Transverse colon (tissue), 4 donors: ENCODE data around the gene TRPV3. TPM values are rescaled to one million over a fixed set of nuclear protein-coding genes. Genes with fewer than 3 reads are reported as not detected.

Experiments
- DNase-seq: peaks from one replicate; pipeline ENCODE4 v3.0.0-alpha.2; 2019
- H3K27ac ChIP-seq, 4 donors: fragments of 200-600 bp; sonication (generic); 2 replicates each; pipeline ENCODE4 v1.5.1; 2016 to 2018; ENCODE audit warnings: inconsistent platforms in 4 of 4
- H3K27me3 ChIP-seq: fragments of 200-600 bp; sonication (generic); 2 replicates; pipeline ENCODE4 v1.5.1; 2017; ENCODE audit warnings: inconsistent platforms
- H3K36me3 ChIP-seq, 4 donors: fragments of 200-600 bp; sonication (generic); 2 replicates each; pipeline ENCODE4 v1.5.1; 2017 to 2019; ENCODE audit warnings: inconsistent platforms in 4 of 4
- H3K4me1 ChIP-seq, 4 donors: fragments of 200-600 bp; sonication (generic); 2 replicates each; pipeline ENCODE4 v1.5.1; 2017 to 2020; ENCODE audit warnings: inconsistent platforms in 4 of 4
- H3K4me3 ChIP-seq, 4 donors: fragments of 200-600 bp; sonication (generic); 1 replicate in 1 of 4; 2 replicates in 3 of 4; pipeline versions ENCODE4 v1.5.1 to v1.6.1; 2017 to 2019; ENCODE audit warnings: inconsistent platforms in 4 of 4
- H3K9me3 ChIP-seq, 2 donors: fragments of 200-600 bp; sonication (generic); 2 replicates each; pipeline ENCODE4 v1.5.1; 2017 to 2019; ENCODE audit warnings: inconsistent platforms in 2 of 2
- CTCF ChIP-seq, 5 experiments: fragments of 200-600 bp in 3 of 5; fragments of 450-650 bp in 2 of 5; sonication (generic) in 3 of 5; IDR thresholded peaks; 1 replicate in 2 of 5; 2 replicates in 3 of 5; pipeline ENCODE4 v1.5.1; 2016 to 2017; ENCODE audit warnings: antibody characterized with exemption in 5 of 5, inconsistent platforms in 3 of 5, mild to moderate bottlenecking in 2 of 5, moderate library complexity in 1 of 5
- EP300 ChIP-seq: sonication (generic); formaldehyde crosslinking; IDR thresholded peaks from one replicate; pipeline ENCODE4 v1.6.1; 2017; ENCODE audit warnings: antibody characterized with exemption, low read depth
- POLR2A ChIP-seq: fragments of 450-650 bp; IDR thresholded peaks from one replicate; pipeline ENCODE4 v1.6.1; 2016; ENCODE audit warnings: antibody characterized with exemption, mild to moderate bottlenecking, moderate library complexity
- POLR2AphosphoS5 ChIP-seq, 3 donors: sonication (generic); formaldehyde crosslinking; IDR thresholded peaks; one replicate each; pipeline ENCODE4 v1.6.1; 2016; ENCODE audit warnings: antibody characterized with exemption in 3 of 3
- WGBS, 2 donors: methylation state at CpG; one replicate each; pipeline ENCODE4 v1.1.5; 2018; ENCODE audit warnings: low coverage in 1 of 2; 5-methylcytosine and 5-hydroxymethylcytosine counted together
- in situ Hi-C, 4 donors: fragments of 200-750 bp; cut with MboI; loops; one replicate each; pipeline versions ENCODE4 v1.15.0 to v1.15.1; 2017; ENCODE audit warnings: low sequenced_read_pairs in 3 of 4, low pct_ligation_motif_present in 1 of 4, low pct_unique_long_range_greater_than_20kb in 1 of 4
- intact Hi-C: fragments of 100-400 bp; cut with DNase I; formaldehyde crosslinking; loops from one replicate; pipeline ENCODE4 v1.15.1; 2023; ENCODE audit warnings: low total_unique reads
- total RNA-seq, 4 donors: library from RNA; depleted of rRNA; stranded (reverse); fragments of >200 nt; gene quantifications; one replicate each; pipeline ENCODE4 v1.1.0, GENCODE V29; 2016

The TRPV3 gene
- total RNA-seq, 4 donors from 2014 or later, result 0.20 to 7.1 (median 3.7) TPM

GRCh38 chr17:3558603-3559269, 1.1 kb upstream of the TRPV3 start:
- H3K36me3 ChIP-seq, result no peaks in the 10 kb centered on the region
- peak; percentile 20 for TF ChIP-seq POLR2A
- TF ChIP-seq CTCF (IDR thresholded peaks at IDR 0.05), result no peak
- TF ChIP-seq POLR2AphosphoS5 (IDR thresholded peaks at IDR 0.05), result peak in 2 of 3 donors; percentile 72 to 83
- no peak for TF ChIP-seq EP300
- no peak overlapping the region for H3K4me3 ChIP-seq
- H3K9me3 ChIP-seq, result no peaks in the 10 kb centered on the region
- H3K4me1 ChIP-seq, result peaks cover 0 to 20% (median 2%) of the 10 kb centered on the region in 4 donors
- peaks cover 3% of the 10 kb centered on the region for H3K27me3 ChIP-seq
- 44% methylated on average over 23 of the region's 25 CpGs; no CpG with 5 or more reads in 1 of the 2 donors for WGBS, 2 donors
- DNase-seq, result peak; percentile 85
- H3K27ac ChIP-seq, result peak overlapping the region; percentile 8 to 70 (median 59)
- intact Hi-C loops, result no loop called here
- in situ Hi-C loops, result no loop called here

DNA sequence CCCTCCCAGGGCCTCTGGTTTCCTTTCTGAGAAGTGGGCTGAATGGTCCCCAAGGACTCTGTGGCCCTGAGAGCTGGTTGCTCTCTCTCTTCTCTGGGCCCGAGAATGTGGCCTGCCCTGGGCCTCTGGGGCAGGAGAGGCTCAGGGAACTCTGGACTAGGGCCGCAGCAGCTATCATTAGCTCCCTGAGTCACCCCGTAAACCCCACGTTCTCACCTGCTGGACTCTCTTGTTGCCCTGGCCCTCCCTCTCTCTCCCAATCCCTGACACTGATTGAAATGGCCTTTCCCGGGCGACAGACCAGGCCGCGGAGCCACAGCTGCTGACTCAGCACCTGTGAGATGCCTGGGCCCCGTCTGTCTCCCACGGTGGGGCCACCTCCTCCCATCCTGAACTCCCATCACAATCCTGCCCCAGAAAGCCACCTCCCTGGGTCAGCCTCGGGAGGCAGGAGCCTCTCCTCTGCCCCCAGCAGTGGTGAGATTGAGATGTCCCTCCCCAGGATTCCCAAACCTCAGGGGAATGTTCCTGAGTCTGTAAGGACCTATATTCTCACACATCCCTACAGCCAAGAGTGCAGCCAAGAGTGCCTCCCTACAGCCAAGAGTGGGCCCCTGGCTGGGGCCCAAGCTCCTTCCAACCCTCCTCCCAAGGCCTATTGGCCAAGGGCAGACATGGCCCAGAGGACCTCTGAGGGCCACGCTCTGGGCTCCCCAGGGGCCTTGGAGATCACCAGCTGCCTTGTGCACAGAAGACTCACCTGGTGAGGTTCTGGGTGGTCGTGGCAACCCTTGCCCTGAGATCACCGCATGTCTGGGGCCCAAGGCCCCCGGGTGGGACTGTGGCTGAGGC, 470 bp downstream of the TRPV3 start:
- Histone ChIP-seq H3K27ac (peak overlapping the region in 2 of 4 donors; percentile 61 to 70), H3K9me3 (no peaks in the 10 kb centered on the region), H3K4me3 (no peak overlapping the region), H3K27me3 (peaks cover 3% of the 10 kb centered on the region), H3K4me1 (peaks cover 0 to 20% (median 2%) of the 10 kb centered on the region in 4 donors), H3K36me3 (no peaks in the 10 kb centered on the region)
- in situ Hi-C loops (no loop called here), intact Hi-C loops (no loop called here)
- WGBS, 2 donors, result 62% methylated on average over 15 of the region's 15 CpGs; no CpG with 5 or more reads in 1 of the 2 donors
- TF ChIP-seq POLR2AphosphoS5 (IDR thresholded peaks at IDR 0.05), result no peak
- TF ChIP-seq POLR2A, result no peak
- no peak for TF ChIP-seq EP300
- no peak for TF ChIP-seq CTCF (IDR thresholded peaks at IDR 0.05)
- no peak for DNase-seq

GRCh38 chr17:3556239-3556915, 1.2 kb downstream of the TRPV3 start:
- no peak for DNase-seq
- Histone ChIP-seq H3K36me3 (no peaks in the 10 kb centered on the region), H3K27me3 (peaks cover 3% of the 10 kb centered on the region), H3K4me3 (no peak overlapping the region), H3K27ac (no peak overlapping the region), H3K9me3 (no peaks in the 10 kb centered on the region), H3K4me1 (peaks cover 0 to 20% (median 3%) of the 10 kb centered on the region in 4 donors)
- in situ Hi-C loops (no loop called here), intact Hi-C loops (no loop called here)
- TF ChIP-seq EP300 (no peak), CTCF (IDR thresholded peaks at IDR 0.05) (no peak), POLR2A (no peak), POLR2AphosphoS5 (IDR thresholded peaks at IDR 0.05) (no peak)
- 80% methylated on average over 19 of the region's 19 CpGs; no CpG with 5 or more reads in 1 of the 2 donors for WGBS, 2 donors
